ENCODE results near the gene CCDC28A. TPM values are rescaled to one million over a fixed set of nuclear protein-coding genes. Genes with fewer than 3 reads are reported as not detected.

Gene CCDC28A
- total and polyA plus RNA-seq, 2 of the 4 experiments (the other 2 are of a cell fraction) = 6.8 to 8.0 TPM

DNA sequence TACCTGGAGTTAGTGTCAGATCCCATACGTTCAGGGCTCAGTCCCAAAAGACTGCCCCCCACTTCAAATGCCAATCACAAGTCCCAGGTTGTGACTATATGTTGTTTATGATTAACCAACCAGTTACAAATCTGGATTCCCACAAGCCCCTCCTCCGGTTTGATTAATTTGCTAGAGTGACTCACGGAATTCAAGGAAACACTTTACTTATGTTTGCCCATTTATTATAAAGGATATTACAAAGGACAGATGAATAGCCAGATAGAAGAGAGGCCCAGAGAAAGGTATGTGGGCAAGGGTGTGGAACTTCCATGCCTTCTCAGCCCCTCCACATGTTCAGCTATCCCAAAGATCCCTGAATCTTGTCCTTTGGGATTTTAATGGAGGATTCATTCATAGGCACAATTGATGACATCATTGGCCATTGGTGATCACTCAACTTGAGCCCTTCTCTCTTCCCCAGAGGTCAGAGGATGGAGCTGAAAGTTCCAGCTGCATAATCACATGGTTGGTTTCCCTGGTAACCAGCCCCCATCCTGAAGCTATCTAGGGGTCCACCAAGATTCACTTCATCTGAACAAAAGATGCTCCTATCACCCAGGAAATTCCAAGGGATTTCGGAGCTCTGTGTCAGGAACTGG lies 24.4 kb downstream of the CCDC28A start:
- H2AK9ac ChIP-seq (replicated peaks; ENCODE audit: low read depth, low read length, poor library complexity) = no peak overlapping the region
- H2BK120ac ChIP-seq (ENCODE audit: low read depth, low read length) = no peak overlapping the region
- TF ChIP-seq MXI1 (IDR thresholded peaks at IDR 0.05; ENCODE audit: borderline replicate concordance, low read depth, low read length) (no peak), CEBPB (IDR thresholded peaks at IDR 0.05; ENCODE audit: low read depth, low read length) (no peak), CHD1 (IDR thresholded peaks at IDR 0.05; ENCODE audit: low read depth, low read length) (no peak), RCOR1 (IDR thresholded peaks at IDR 0.05; ENCODE audit: insufficient replicate concordance, low read length) (no peak), BHLHE40 (IDR thresholded peaks at IDR 0.05; ENCODE audit: low read depth, low read length) (no peak), NFE2L2 (IDR thresholded peaks at IDR 0.05; ENCODE audit: low read depth, low read length) (no peak), POLR2A (IDR thresholded peaks at IDR 0.05; ENCODE audit: low read depth, low read length) (no peak), SMC3 (IDR thresholded peaks at IDR 0.05; ENCODE audit: low read depth, low read length) (no peak), RAD21 (IDR thresholded peaks at IDR 0.05; ENCODE audit: low read length) (no peak), MAFK (IDR thresholded peaks at IDR 0.05; ENCODE audit: low read depth, low read length) (no peak), MAZ (IDR thresholded peaks at IDR 0.05; ENCODE audit: borderline replicate concordance, low read depth, low read length) (no peak), FOS (IDR thresholded peaks at IDR 0.05; ENCODE audit: low read depth, low read length) (no peak), USF2 (IDR thresholded peaks at IDR 0.05; ENCODE audit: low read depth, low read length) (no peak), RFX5 (IDR thresholded peaks at IDR 0.05; ENCODE audit: low read depth, low read length) (no peak)
- TF ChIP-seq, protein P1, sequence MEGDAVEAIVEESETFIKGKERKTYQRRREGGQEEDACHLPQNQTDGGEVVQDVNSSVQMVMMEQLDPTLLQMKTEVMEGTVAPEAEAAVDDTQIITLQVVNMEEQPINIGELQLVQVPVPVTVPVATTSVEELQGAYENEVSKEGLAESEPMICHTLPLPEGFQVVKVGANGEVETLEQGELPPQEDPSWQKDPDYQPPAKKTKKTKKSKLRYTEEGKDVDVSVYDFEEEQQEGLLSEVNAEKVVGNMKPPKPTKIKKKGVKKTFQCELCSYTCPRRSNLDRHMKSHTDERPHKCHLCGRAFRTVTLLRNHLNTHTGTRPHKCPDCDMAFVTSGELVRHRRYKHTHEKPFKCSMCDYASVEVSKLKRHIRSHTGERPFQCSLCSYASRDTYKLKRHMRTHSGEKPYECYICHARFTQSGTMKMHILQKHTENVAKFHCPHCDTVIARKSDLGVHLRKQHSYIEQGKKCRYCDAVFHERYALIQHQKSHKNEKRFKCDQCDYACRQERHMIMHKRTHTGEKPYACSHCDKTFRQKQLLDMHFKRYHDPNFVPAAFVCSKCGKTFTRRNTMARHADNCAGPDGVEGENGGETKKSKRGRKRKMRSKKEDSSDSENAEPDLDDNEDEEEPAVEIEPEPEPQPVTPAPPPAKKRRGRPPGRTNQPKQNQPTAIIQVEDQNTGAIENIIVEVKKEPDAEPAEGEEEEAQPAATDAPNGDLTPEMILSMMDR (conservative IDR thresholded peaks at IDR 0.05; ENCODE audit: low read depth, low read length) = no peak
- TF ChIP-seq, protein P2, sequence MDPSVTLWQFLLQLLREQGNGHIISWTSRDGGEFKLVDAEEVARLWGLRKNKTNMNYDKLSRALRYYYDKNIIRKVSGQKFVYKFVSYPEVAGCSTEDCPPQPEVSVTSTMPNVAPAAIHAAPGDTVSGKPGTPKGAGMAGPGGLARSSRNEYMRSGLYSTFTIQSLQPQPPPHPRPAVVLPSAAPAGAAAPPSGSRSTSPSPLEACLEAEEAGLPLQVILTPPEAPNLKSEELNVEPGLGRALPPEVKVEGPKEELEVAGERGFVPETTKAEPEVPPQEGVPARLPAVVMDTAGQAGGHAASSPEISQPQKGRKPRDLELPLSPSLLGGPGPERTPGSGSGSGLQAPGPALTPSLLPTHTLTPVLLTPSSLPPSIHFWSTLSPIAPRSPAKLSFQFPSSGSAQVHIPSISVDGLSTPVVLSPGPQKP (IDR thresholded peaks at IDR 0.05; ENCODE audit: borderline replicate concordance, low read depth, low read length) = no peak
- H3K4me2 ChIP-seq (ENCODE audit: low read depth, low read length) = no peak overlapping the region
- H3K56ac ChIP-seq (ENCODE audit: extremely low read depth, insufficient read depth, low read length) = no peak overlapping the region
- peaks cover 2% of the 10 kb centered on the region; the same call in 1 of the 2 replicates for H3K4me1 ChIP-seq (ENCODE audit: control insufficient read depth, insufficient read depth, low read length)
- no peak overlapping the region for H3K27ac ChIP-seq (ENCODE audit: insufficient read depth, low read length)
- no peak overlapping the region for H4K5ac ChIP-seq (ENCODE audit: low read depth, low read length)
- ATAC-seq (ENCODE audit: low read depth) = no peak
- no peak overlapping the region for H4K8ac ChIP-seq (ENCODE audit: low read depth in 2 of 2, low read length in 2 of 2)
- peaks cover 2% of the 10 kb centered on the region for H3K36me3 ChIP-seq (ENCODE audit: control insufficient read depth, insufficient read depth, low read length)
- H2AK5ac ChIP-seq (ENCODE audit: low read depth, low read length) = no peak overlapping the region
- intact Hi-C loops (cut with micrococcal nuclease) (no loop called here), dilution Hi-C loops (cut with HindIII; ENCODE audit: low sequenced_read_pairs, unreplicated experiment) (no loop called here), in situ Hi-C loops (cut with MboI; ENCODE audit: low sequenced_read_pairs) (no loop called here)
- no peak overlapping the region for H3K18ac ChIP-seq (ENCODE audit: low read depth, low read length)
- H4K91ac ChIP-seq (ENCODE audit: insufficient read depth, low read depth, low read length) = no peak overlapping the region
- no peak overlapping the region for H3K9ac ChIP-seq (ENCODE audit: low read depth, low read length)
- POLR2A ChIA-PET (ENCODE audit: unreplicated experiment) = no interaction called here
- H3K9me1 ChIP-seq (ENCODE audit: insufficient read depth, low read length) = 0 out of 2 replicates have a peak, but pooled peaks cover 1% of the 10 kb centered on the region
- H2BK20ac ChIP-seq (ENCODE audit: low read depth, low read length) = no peak overlapping the region
- no peaks in the 10 kb centered on the region for H4K20me1 ChIP-seq (ENCODE audit: insufficient read depth, low read length)
- H3K23ac ChIP-seq (ENCODE audit: low read depth, low read length) = no peak overlapping the region
- WGBS, 2 experiments (ENCODE audit: extremely low coverage in 2 of 2, insufficient read length in 1 of 2) = no CpG with 5 or more reads among the region's 4 CpGs
- no peaks in the 10 kb centered on the region for H3K79me1 ChIP-seq (ENCODE audit: low read depth in 1 of 2, low read length in 2 of 2)
- peaks cover 2% of the 10 kb centered on the region for H3K27me3 ChIP-seq (ENCODE audit: control insufficient read depth, insufficient read depth, low read length)
- H2BK15ac ChIP-seq (ENCODE audit: low read depth, low read length) = no peak overlapping the region
- no peak overlapping the region for H3K4me3 ChIP-seq (ENCODE audit: insufficient read depth, low read depth, low read length)
- no TSS peak for BruUV-seq (replicated peaks)
- H2BK5ac ChIP-seq (ENCODE audit: low read depth, low read length, poor library complexity, severe bottlenecking) = no peak overlapping the region
- no peaks in the 10 kb centered on the region for H3K9me3 ChIP-seq (ENCODE audit: control insufficient read depth, insufficient read depth, low read length)
- CTCF ChIA-PET = no interaction called here
- H2AFZ ChIP-seq (replicated peaks; ENCODE audit: low read length, poor library complexity) = no peak overlapping the region
- no peak overlapping the region for H3K4ac ChIP-seq (ENCODE audit: low read depth, low read length)
- DNase-seq = no peak
- no peak overlapping the region for H3K14ac ChIP-seq (replicated peaks; ENCODE audit: low read depth, low read length)
